B cell (primary cell): ENCODE measurements around the gene DSG4. TPM values are rescaled to one million over a fixed set of nuclear protein-coding genes. Genes with fewer than 3 reads are reported as not detected.

Experiments used
- ATAC-seq: fragments of 200-7000 bp; cut with Tn5 transposase; one replicate; pipeline ENCODE4 v1.10.0; 2021; ENCODE audit warnings: low read depth, mild to moderate bottlenecking, moderate number of reproducible peaks, moderate library complexity
- CTCF ChIA-PET: fragments of 350-600 bp; sonication (Branson Sonifier 250); formaldehyde crosslinking; loops from one replicate; lab custom pipeline; 2021; ENCODE audit warnings: antibody characterized with exemption, inconsistent platforms; lab: Charles Lee
- POLR2A ChIA-PET: fragments of 350-600 bp; sonication (Branson Sonifier 250); formaldehyde crosslinking; loops from one replicate; lab custom pipeline; 2021; ENCODE audit warnings: antibody characterized with exemption; lab: Charles Lee
- DNase-seq: peaks from one replicate; pipeline ENCODE4 v3.0.0; 2013
- H2AFZ ChIP-seq: 2 replicates; pipeline ENCODE4 v1.6.1; 2012; ENCODE audit warnings: mild to moderate bottlenecking, low read depth, low read length; ENCODE audit not compliant: insufficient read depth, poor library complexity, severe bottlenecking
- H3K27ac ChIP-seq, 2 donors: 1 replicate in 1 of 2; 2 replicates in 1 of 2; pipeline ENCODE4 v1.5.1; 2012 to 2013; ENCODE audit warnings: low read length in 2 of 2, mild to moderate bottlenecking in 2 of 2, moderate library complexity in 1 of 2
- H3K27me3 ChIP-seq, 4 experiments: fragments of 200-600 bp in 1 of 4; sonication (generic) in 1 of 4; replicated peaks in 1 of 4; 1 replicate in 2 of 4; 2 replicates in 2 of 4; pipeline versions ENCODE4 v1.6.1 to v1.7.0; 2013 to 2016; ENCODE audit warnings: low read length in 3 of 4, mild to moderate bottlenecking in 2 of 4, mixed read lengths in 1 of 4, moderate library complexity in 1 of 4; ENCODE audit not compliant: insufficient read depth in 4 of 4, control insufficient read depth in 3 of 4; ENCODE audit errors: control extremely low read depth in 1 of 4
- H3K36me3 ChIP-seq, 2 experiments: replicated peaks in 1 of 2; 1 replicate in 1 of 2; 2 replicates in 1 of 2; pipeline versions ENCODE4 v1.6.1 to v1.7.1; 2013; ENCODE audit warnings: low read length in 1 of 2; ENCODE audit not compliant: insufficient read depth in 2 of 2, control insufficient read depth in 1 of 2; ENCODE audit errors: control extremely low read depth in 1 of 2, extremely low read depth in 1 of 2
- H3K4me1 ChIP-seq, 2 donors: fragments of 200-600 bp in 1 of 2; sonication (generic) in 1 of 2; 1 replicate in 1 of 2; 2 replicates in 1 of 2; pipeline versions ENCODE4 v1.5.1 to v1.6.1; 2013 to 2017; ENCODE audit warnings: low read length in 2 of 2; ENCODE audit not compliant: control insufficient read depth in 2 of 2, insufficient read depth in 2 of 2
- H3K4me2 ChIP-seq: replicated peaks from 2 replicates; pipeline ENCODE3; 2012; ENCODE audit warnings: mild to moderate bottlenecking, low read depth, low read length; ENCODE audit not compliant: poor library complexity, severe bottlenecking
- H3K4me3 ChIP-seq, 5 experiments: fragments of 200-600 bp in 1 of 5; sonication (generic) in 1 of 5; 1 replicate in 3 of 5; 2 replicates in 2 of 5; pipeline versions ENCODE4 v1.5.1 to v1.7.0; 2011 to 2016; ENCODE audit warnings: low read length in 4 of 5, mild to moderate bottlenecking in 4 of 5, low read depth in 2 of 5, control low read depth in 1 of 5, moderate library complexity in 1 of 5; ENCODE audit not compliant: insufficient read depth in 1 of 5; ENCODE audit errors: control extremely low read depth in 1 of 5, extremely low read depth in 1 of 5
- H3K79me2 ChIP-seq: fragments of 200-600 bp; sonication (generic); one replicate; pipeline ENCODE4 v1.6.0; 2016; ENCODE audit warnings: low read length; ENCODE audit not compliant: control insufficient read depth, insufficient read depth
- H3K9ac ChIP-seq: fragments of 200-600 bp; sonication (generic); 2 replicates; pipeline ENCODE4 v1.6.1; 2017; ENCODE audit warnings: mild to moderate bottlenecking, low read length, moderate library complexity
- H3K9me3 ChIP-seq, 3 donors: one replicate each; pipeline versions ENCODE4 v1.6.1 to v1.7.1; 2013; ENCODE audit warnings: low read length in 2 of 3; ENCODE audit not compliant: control insufficient read depth in 2 of 3, insufficient read depth in 1 of 3; ENCODE audit errors: control extremely low read depth in 1 of 3
- H4K20me1 ChIP-seq: 2 replicates; pipeline ENCODE4 v1.6.0; 2012; ENCODE audit warnings: mild to moderate bottlenecking, low read length; ENCODE audit not compliant: insufficient read depth, control insufficient read depth, poor library complexity, severe bottlenecking
- H3K27ac Mint-ChIP-seq: one replicate; pipeline ENCODE4 v1.8.0; 2021; ENCODE audit warnings: mixed read lengths
- H3K27me3 Mint-ChIP-seq: one replicate; pipeline ENCODE4 v1.8.0; 2021; ENCODE audit warnings: mixed read lengths
- H3K4me1 Mint-ChIP-seq: one replicate; pipeline ENCODE4 v1.8.0; 2021; ENCODE audit warnings: mixed read lengths
- H3K4me3 Mint-ChIP-seq: one replicate; pipeline ENCODE4 v1.8.0; 2021; ENCODE audit warnings: mixed read lengths
- H3K9me3 Mint-ChIP-seq: one replicate; pipeline ENCODE4 v1.8.0; 2022; ENCODE audit warnings: mixed read lengths; ENCODE audit not compliant: insufficient read depth
- CTCF ChIP-seq: fragments of 200-600 bp; IDR thresholded peaks from one replicate; pipeline ENCODE4 v1.8.0; 2022; ENCODE audit warnings: antibody characterized with exemption, mild to moderate bottlenecking
- EZH2 ChIP-seq: IDR thresholded peaks from 2 replicates; pipeline ENCODE4 v1.6.1; 2012; ENCODE audit warnings: borderline replicate concordance, low read depth, mild to moderate bottlenecking, moderate library complexity, low read length; ENCODE audit not compliant: insufficient read depth, poor library complexity, severe bottlenecking
- WGBS: methylation state at CpG from one replicate; pipeline ENCODE4 v1.1.5; 2013; ENCODE audit warnings: missing lambda C conversion rate; ENCODE audit not compliant: insufficient coverage; 5-methylcytosine and 5-hydroxymethylcytosine counted together
- intact Hi-C: fragments of 100-400 bp; cut with micrococcal nuclease; formaldehyde crosslinking; loops from one replicate; pipeline ENCODE4 v1.10.0; 2022
- polyA plus RNA-seq: library from polyadenylated mRNA; depleted of rRNA; stranded (reverse); fragments of >200 nt; gene quantifications from 2 replicates; pipeline ENCODE4 v1.2.3, GENCODE V29; 2012
- total RNA-seq, 2 donors: library from RNA; stranded (reverse); fragments of 120-200 nt in 1 of 2; gene quantifications; 1 replicate in 1 of 2; 2 replicates in 1 of 2; pipeline versions ENCODE4 v1.2.3 to v1.2.4, GENCODE V29; 2013 to 2022

Gene DSG4
- total and polyA plus RNA-seq, 2 donors (not counting 1 experiment from before 2014, with no cell fraction given) = not detected

- H3K4me3 Mint-ChIP-seq = no peak within 1 kb of the TSS
- TF ChIP-seq CTCF (no peak), EZH2 (no peak)
- no peaks in the 10 kb centered on the region for H3K4me1 Mint-ChIP-seq
- intact Hi-C loops = no loop called here
- DNase-seq (no peak), ATAC-seq (no peak)
- Histone ChIP-seq H3K4me2 (no peak within 1 kb of the TSS), H3K4me1 (no peaks in the 10 kb centered on the region), H3K4me3 (no peak within 1 kb of the TSS), H4K20me1 (no peaks in the 10 kb centered on the region), H2AFZ (no peak within 1 kb of the TSS), H3K27ac (no peak within 1 kb of the TSS), H3K27me3 (no peaks in the 10 kb centered on the region), H3K79me2 (no peaks in the 10 kb centered on the region), H3K9me3 (peaks cover 0 to 2% (median 0%) of the 10 kb centered on the region in 3 donors), H3K36me3 (no peaks in the 10 kb centered on the region), H3K9ac (no peak within 1 kb of the TSS)
- POLR2A ChIA-PET = no interaction called here
- CTCF ChIA-PET = no interaction called here
- H3K9me3 Mint-ChIP-seq = peaks cover 2% of the 10 kb centered on the region
- 93% methylated on average over 7 of the region's 9 CpGs for WGBS
- H3K27ac Mint-ChIP-seq = no peak within 1 kb of the TSS
- H3K27me3 Mint-ChIP-seq = no peaks in the 10 kb centered on the region
Observed at GRCh38 chr18:31447530-31448191, 71.1 kb downstream of the DSG4 start, which contains the start of gene DSG3. Gene DSG3 (plus strand): TSS chr18:31447741. CDS start chr18:31447878, 137 bp downstream.

GRCh38 chr18:31450409-31450808 is 73.8 kb downstream of the DSG4 start:
- no peak overlapping the region for H3K9ac ChIP-seq
- H3K27me3 Mint-ChIP-seq = no peaks in the 10 kb centered on the region
- H3K4me1 Mint-ChIP-seq = no peaks in the 10 kb centered on the region
- ATAC-seq (no peak), DNase-seq (no peak)
- ChIA-PET CTCF (no interaction called here), POLR2A (no interaction called here)
- H4K20me1 ChIP-seq = no peaks in the 10 kb centered on the region
- H3K79me2 ChIP-seq = no peaks in the 10 kb centered on the region
- H3K36me3 ChIP-seq = no peaks in the 10 kb centered on the region
- H3K9me3 ChIP-seq = peaks cover 0 to 2% (median 0%) of the 10 kb centered on the region in 3 donors
- no peak overlapping the region for H2AFZ ChIP-seq
- H3K27me3 ChIP-seq = no peaks in the 10 kb centered on the region
- no peak overlapping the region for H3K27ac Mint-ChIP-seq
- H3K9me3 Mint-ChIP-seq = no peaks in the 10 kb centered on the region
- intact Hi-C loops = no loop called here
- no peak for TF ChIP-seq CTCF
- no peak for TF ChIP-seq EZH2
- H3K4me3 ChIP-seq = no peak overlapping the region
- no peak overlapping the region for H3K4me3 Mint-ChIP-seq
- H3K4me2 ChIP-seq = no peak overlapping the region
- H3K27ac ChIP-seq = no peak overlapping the region
- no peaks in the 10 kb centered on the region for H3K4me1 ChIP-seq
